ENCODE measurements around the gene MAD1L1. TPM values are rescaled to one million over a fixed set of nuclear protein-coding genes. Genes with fewer than 3 reads are reported as not detected.

MAD1L1 gene
- total and polyA plus RNA-seq, 2 of the 13 experiments (the other 11 are each of a cell fraction or from before 2014, with no cell fraction given) = 17.4 to 64.7 TPM

GRCh38 chr7:2259480-2259879, 26.7 kb upstream of the MAD1L1 start:
- no peak for FAIRE-seq
- ATAC-seq = no peak
- TF ChIP-seq SMAD9 (CRISPR knock-in tag; IDR thresholded peaks at IDR 0.05) (no peak), WIZ (CRISPR knock-in tag; IDR thresholded peaks at IDR 0.05) (no peak), ZKSCAN8 (CRISPR knock-in tag; IDR thresholded peaks at IDR 0.05; ENCODE audit: borderline replicate concordance) (no peak), FIP1L1 (IDR thresholded peaks at IDR 0.05; ENCODE audit: borderline replicate concordance, insufficient read depth, low read depth, low read length) (no peak), TCF7L2 (IDR thresholded peaks at IDR 0.05; ENCODE audit: low read depth, low read length) (no peak), CENPX (CRISPR knock-in tag; IDR thresholded peaks at IDR 0.05) (no peak), HDAC2 (CRISPR knock-in tag; IDR thresholded peaks at IDR 0.05) (no peak), SMAD1 (CRISPR knock-in tag; IDR thresholded peaks at IDR 0.05; ENCODE audit: borderline replicate concordance, low read depth) (no peak), ZNF34 (CRISPR knock-in tag; IDR thresholded peaks at IDR 0.05; ENCODE audit: borderline replicate concordance) (no peak), ZSCAN9 (CRISPR knock-in tag; IDR thresholded peaks at IDR 0.05; ENCODE audit: borderline replicate concordance) (no peak), ZNF224 (CRISPR knock-in tag; IDR thresholded peaks at IDR 0.05) (no peak), ZNF816 (CRISPR knock-in tag; IDR thresholded peaks at IDR 0.05; ENCODE audit: borderline replicate concordance) (no peak), ZNF276 (CRISPR knock-in tag; IDR thresholded peaks at IDR 0.05; ENCODE audit: low read depth) (no peak), RFX5 (IDR thresholded peaks at IDR 0.05; ENCODE audit: low read depth, low read length) (no peak)
- TF ChIP-seq, protein P1, sequence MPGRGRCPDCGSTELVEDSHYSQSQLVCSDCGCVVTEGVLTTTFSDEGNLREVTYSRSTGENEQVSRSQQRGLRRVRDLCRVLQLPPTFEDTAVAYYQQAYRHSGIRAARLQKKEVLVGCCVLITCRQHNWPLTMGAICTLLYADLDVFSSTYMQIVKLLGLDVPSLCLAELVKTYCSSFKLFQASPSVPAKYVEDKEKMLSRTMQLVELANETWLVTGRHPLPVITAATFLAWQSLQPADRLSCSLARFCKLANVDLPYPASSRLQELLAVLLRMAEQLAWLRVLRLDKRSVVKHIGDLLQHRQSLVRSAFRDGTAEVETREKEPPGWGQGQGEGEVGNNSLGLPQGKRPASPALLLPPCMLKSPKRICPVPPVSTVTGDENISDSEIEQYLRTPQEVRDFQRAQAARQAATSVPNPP (CRISPR knock-in tag; IDR thresholded peaks at IDR 0.05) = no peak
- in situ Hi-C loops (cut with HindIII; ENCODE audit: extremely low pct_ligation_motif_present, low pct_unique_long_range_greater_than_20kb) = loop anchor here (10.0 kb wide), 1 partner anchor 45 kb away; no protein-coding TSS in a partner anchor
- ChIA-PET POLR2A (no interaction called here), CTCF (ENCODE audit: low intra/inter-chr PET ratio, low total read pairs) (no interaction called here)
- Histone ChIP-seq H3K27ac (ENCODE audit: extremely low read length, insufficient read depth, low read length) (no peak overlapping the region), H3K27me3 (ENCODE audit: control insufficient read depth in 1 of 2, insufficient read depth in 2 of 2, low read length in 2 of 2) (no peaks in the 10 kb centered on the region), H2AFZ (ENCODE audit: low read length) (no peak overlapping the region), H3K9ac (ENCODE audit: insufficient read depth, low read depth, low read length) (no peak overlapping the region), H3K4me2 (ENCODE audit: low read depth, low read length) (no peak overlapping the region), H3K4me3 (replicated peaks in 1 of 3; ENCODE audit: insufficient read depth in 1 of 3, low read depth in 2 of 3, low read length in 3 of 3) (no peak overlapping the region), H3K79me2 (ENCODE audit: insufficient read depth, low read length) (no peaks in the 10 kb centered on the region), H3K4me1 (ENCODE audit: insufficient read depth, low read length) (no peaks in the 10 kb centered on the region), H3K36me3 (replicated peaks in 1 of 2; ENCODE audit: control insufficient read depth in 1 of 2, insufficient read depth in 2 of 2, low read length in 2 of 2) (peaks cover 5 to 37% of the 10 kb centered on the region in 2 experiments; a peak in 3 of 5 replicates), H4K20me1 (ENCODE audit: insufficient read depth, low read length) (no peaks in the 10 kb centered on the region), H3K9me3 (ENCODE audit: low read length) (no peaks in the 10 kb centered on the region)
- 100% methylated on average over 1 of the region's 9 CpGs for WGBS (ENCODE audit: low lambda C conversion rate)
- intact Hi-C loops (cut with micrococcal nuclease; ENCODE audit: unreplicated experiment) = no loop called here
- no peak for DNase-seq (ENCODE audit: low spot score)
- no TSS peak for BruUV-seq (replicated peaks)

All from HepG2 (cell line).